Measurements from ENCODE around the gene SPATA2. TPM values are rescaled to one million over a fixed set of nuclear protein-coding genes. Genes with fewer than 3 reads are reported as not detected.

SPATA2 gene
- total RNA-seq, 1 experiment from 2014 or later = 29.0 TPM

DNA sequence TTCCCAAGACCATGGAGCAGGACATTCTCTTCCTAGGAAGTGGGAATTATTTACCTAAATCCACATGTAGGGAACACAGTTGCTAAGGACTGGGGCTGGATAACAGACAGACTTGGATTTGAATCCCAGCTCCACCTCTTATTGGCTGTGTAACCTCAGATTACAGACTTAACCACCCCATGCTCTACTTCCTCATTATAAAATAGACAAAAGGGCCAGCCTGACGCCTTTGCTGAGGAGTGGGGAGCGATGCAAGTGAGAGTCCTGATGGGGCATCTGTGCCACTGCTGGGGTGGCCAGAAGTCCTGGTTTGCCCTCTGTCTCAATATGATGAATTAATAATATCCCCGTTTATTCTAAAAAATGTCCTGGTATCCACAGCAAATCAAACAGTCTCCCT, 46.8 kb downstream of the SPATA2 start:
- no peaks in the 10 kb centered on the region for H3K9me3 ChIP-seq
- POLR2A ChIA-PET = no interaction called here
- H3K36me3 Mint-ChIP-seq (ENCODE audit: insufficient read depth, unreplicated experiment) = peaks cover 5% of the 10 kb centered on the region
- no peaks in the 10 kb centered on the region for H3K27me3 Mint-ChIP-seq (ENCODE audit: insufficient read depth, unreplicated experiment)
- BruUV-seq (replicated peaks) = no TSS peak
- TF ChIP-seq, protein P1, sequence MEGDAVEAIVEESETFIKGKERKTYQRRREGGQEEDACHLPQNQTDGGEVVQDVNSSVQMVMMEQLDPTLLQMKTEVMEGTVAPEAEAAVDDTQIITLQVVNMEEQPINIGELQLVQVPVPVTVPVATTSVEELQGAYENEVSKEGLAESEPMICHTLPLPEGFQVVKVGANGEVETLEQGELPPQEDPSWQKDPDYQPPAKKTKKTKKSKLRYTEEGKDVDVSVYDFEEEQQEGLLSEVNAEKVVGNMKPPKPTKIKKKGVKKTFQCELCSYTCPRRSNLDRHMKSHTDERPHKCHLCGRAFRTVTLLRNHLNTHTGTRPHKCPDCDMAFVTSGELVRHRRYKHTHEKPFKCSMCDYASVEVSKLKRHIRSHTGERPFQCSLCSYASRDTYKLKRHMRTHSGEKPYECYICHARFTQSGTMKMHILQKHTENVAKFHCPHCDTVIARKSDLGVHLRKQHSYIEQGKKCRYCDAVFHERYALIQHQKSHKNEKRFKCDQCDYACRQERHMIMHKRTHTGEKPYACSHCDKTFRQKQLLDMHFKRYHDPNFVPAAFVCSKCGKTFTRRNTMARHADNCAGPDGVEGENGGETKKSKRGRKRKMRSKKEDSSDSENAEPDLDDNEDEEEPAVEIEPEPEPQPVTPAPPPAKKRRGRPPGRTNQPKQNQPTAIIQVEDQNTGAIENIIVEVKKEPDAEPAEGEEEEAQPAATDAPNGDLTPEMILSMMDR (IDR thresholded peaks at IDR 0.05; ENCODE audit: insufficient read depth in 1 of 2, low read depth in 1 of 2, low read length in 1 of 2, severe bottlenecking in 1 of 2, unreplicated experiment in 1 of 2) = no peak
- no peaks in the 10 kb centered on the region for H3K9me3 Mint-ChIP-seq (ENCODE audit: unreplicated experiment)
- DNase-seq = no peak
- intact Hi-C loops (cut with micrococcal nuclease; ENCODE audit: unreplicated experiment) = no loop called here
- H3K27ac Mint-ChIP-seq (ENCODE audit: unreplicated experiment) = no peak overlapping the region
- CTCF ChIA-PET = no interaction called here
- H3K4me3 ChIP-seq (ENCODE audit: low read depth, low read length) = no peak overlapping the region
- H3K4me1 Mint-ChIP-seq (ENCODE audit: low read depth, unreplicated experiment) = peaks cover 7% of the 10 kb centered on the region
- no peak overlapping the region for H3K4me3 Mint-ChIP-seq (ENCODE audit: unreplicated experiment)
- peaks cover 10% of the 10 kb centered on the region; the same call in 1 of the 2 replicates for H3K4me1 ChIP-seq
- H3K36me3 ChIP-seq (ENCODE audit: control insufficient read depth, insufficient read depth, low read length) = peaks cover 7% of the 10 kb centered on the region
- H3K27me3 ChIP-seq (replicated peaks; ENCODE audit: control insufficient read depth, insufficient read depth, low read length) = no peaks in the 10 kb centered on the region

- ChIA-PET CTCF (no interaction called here), POLR2A (no interaction called here)
- Histone ChIP-seq H3K36me3 (ENCODE audit: control insufficient read depth, insufficient read depth, low read length) (peaks cover 7% of the 10 kb centered on the region), H3K4me1 (peaks cover 10% of the 10 kb centered on the region; the same call in 1 of the 2 replicates), H3K4me3 (ENCODE audit: low read depth, low read length) (no peak overlapping the region), H3K9me3 (no peaks in the 10 kb centered on the region), H3K27me3 (replicated peaks; ENCODE audit: control insufficient read depth, insufficient read depth, low read length) (no peaks in the 10 kb centered on the region)
- Mint-ChIP-seq H3K9me3 (ENCODE audit: unreplicated experiment) (no peaks in the 10 kb centered on the region), H3K27ac (ENCODE audit: unreplicated experiment) (no peak overlapping the region), H3K4me1 (ENCODE audit: low read depth, unreplicated experiment) (peaks cover 7% of the 10 kb centered on the region), H3K36me3 (ENCODE audit: insufficient read depth, unreplicated experiment) (peaks cover 5% of the 10 kb centered on the region), H3K27me3 (ENCODE audit: insufficient read depth, unreplicated experiment) (no peaks in the 10 kb centered on the region), H3K4me3 (ENCODE audit: unreplicated experiment) (no peak overlapping the region)
- intact Hi-C loops (cut with micrococcal nuclease; ENCODE audit: unreplicated experiment) = no loop called here
- peak in 1 of 2 experiments; percentile 25 for DNase-seq
- TF ChIP-seq, protein P1 (IDR thresholded peaks at IDR 0.05; ENCODE audit: insufficient read depth in 1 of 2, low read depth in 1 of 2, low read length in 1 of 2, severe bottlenecking in 1 of 2, unreplicated experiment in 1 of 2) = no peak
- BruUV-seq (replicated peaks) = no TSS peak
These were observed 47.7 kb downstream of the SPATA2 start for GRCh38 chr20:49867453-49868215.

DNA sequence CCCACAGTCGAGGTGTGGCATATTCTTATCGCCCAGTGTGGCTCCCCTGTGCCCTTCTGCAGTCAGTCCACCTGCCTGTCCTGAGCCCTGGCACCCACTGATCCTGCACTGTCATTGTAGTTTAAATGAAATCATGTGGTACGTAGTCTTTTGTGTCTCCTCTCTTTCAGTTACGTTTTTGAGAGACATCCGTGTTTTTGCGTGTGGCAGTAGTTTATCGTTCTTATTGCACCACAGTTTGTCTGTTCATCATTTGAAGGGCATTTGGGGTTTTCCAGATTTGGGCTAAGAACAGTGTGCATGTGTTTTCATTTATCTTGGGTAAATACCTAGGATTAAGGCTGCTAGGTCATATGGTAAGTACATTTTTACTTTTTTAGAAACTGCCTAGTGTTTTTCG, 49.3 kb downstream of the SPATA2 start:
- peaks cover 7% of the 10 kb centered on the region for H3K36me3 ChIP-seq (ENCODE audit: control insufficient read depth, insufficient read depth, low read length)
- TF ChIP-seq, protein P1 (IDR thresholded peaks at IDR 0.05; ENCODE audit: insufficient read depth in 1 of 2, low read depth in 1 of 2, low read length in 1 of 2, severe bottlenecking in 1 of 2, unreplicated experiment in 1 of 2) = no peak
- Mint-ChIP-seq H3K4me1 (ENCODE audit: low read depth, unreplicated experiment) (peaks cover 7% of the 10 kb centered on the region), H3K27ac (ENCODE audit: unreplicated experiment) (no peak overlapping the region), H3K36me3 (ENCODE audit: insufficient read depth, unreplicated experiment) (peaks cover 5% of the 10 kb centered on the region), H3K9me3 (ENCODE audit: unreplicated experiment) (no peaks in the 10 kb centered on the region), H3K4me3 (ENCODE audit: unreplicated experiment) (no peak overlapping the region), H3K27me3 (ENCODE audit: insufficient read depth, unreplicated experiment) (no peaks in the 10 kb centered on the region)
- peaks cover 10% of the 10 kb centered on the region; the same call in 1 of the 2 replicates for H3K4me1 ChIP-seq
- H3K4me3 ChIP-seq (ENCODE audit: low read depth, low read length) = no peak overlapping the region
- no peak for DNase-seq
- intact Hi-C loops (cut with micrococcal nuclease; ENCODE audit: unreplicated experiment) = no loop called here
- H3K9me3 ChIP-seq = no peaks in the 10 kb centered on the region
- no peaks in the 10 kb centered on the region for H3K27me3 ChIP-seq (replicated peaks; ENCODE audit: control insufficient read depth, insufficient read depth, low read length)
- ChIA-PET CTCF (no interaction called here), POLR2A (no interaction called here)
- no TSS peak for BruUV-seq (replicated peaks)

Measured in Caco-2 (cell line).